Tongue (tissue), 2 donors: ENCODE results near the gene LIPN. TPM values are rescaled to one million over a fixed set of nuclear protein-coding genes. Genes with fewer than 3 reads are reported as not detected.
A peak's percentile ranks its signal among the peaks of the same experiment; 100 is the strongest.

Source experiments
- DNase-seq: peaks from one replicate; pipeline ENCODE4 v3.0.0-alpha.2; 2015
- total RNA-seq: library from RNA; depleted of rRNA; stranded (reverse); fragments of >200 nt; gene quantifications from one replicate; pipeline ENCODE4 v1.2.3, GENCODE V29; 2014

Gene LIPN
- total RNA-seq, 1 donor from 2014 or later: not detected

DNA sequence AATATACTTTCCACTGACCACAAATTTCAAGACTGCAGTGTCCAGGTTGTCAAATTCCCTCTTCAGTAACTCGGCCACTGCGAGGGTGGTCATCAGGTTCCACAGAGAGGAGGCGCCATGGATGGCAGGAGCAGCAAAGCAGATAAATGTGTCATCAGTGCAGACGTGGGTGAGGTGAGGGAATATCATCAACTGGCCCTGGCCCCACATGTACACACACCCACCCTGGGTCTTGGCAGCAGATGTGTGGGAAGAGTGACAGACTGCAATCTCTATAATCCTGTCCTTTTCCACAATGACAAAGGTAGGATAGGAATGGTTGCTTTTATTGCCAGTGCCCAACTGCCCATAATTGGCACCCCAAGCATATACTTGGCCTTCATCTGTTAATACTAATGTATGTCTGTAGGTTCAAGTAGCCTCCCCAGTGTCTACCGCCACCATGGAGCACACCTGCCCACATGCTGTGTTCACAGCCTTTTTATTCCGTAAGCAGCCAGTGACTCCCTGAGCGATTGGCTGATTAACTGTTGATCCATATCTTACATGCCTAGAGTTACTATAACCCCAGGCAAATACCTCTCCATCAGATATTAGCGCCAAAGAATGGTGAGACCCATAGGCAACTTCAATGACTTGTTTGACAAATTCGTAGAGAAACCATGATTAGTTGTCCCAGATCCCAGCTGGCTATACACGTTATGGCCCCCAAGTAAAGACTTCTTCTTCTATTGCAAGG is 26.4 kb downstream of the LIPN start:
- no peak for DNase-seq

- DNase-seq: peak; percentile 2
Observed at GRCh38 chr10:88787463-88787862, 27.6 kb downstream of the LIPN start.

GRCh38 chr10:88788924-88789323 is 29.1 kb downstream of the LIPN start:
- no peak for DNase-seq

GRCh38 chr10:88791924-88792323 is 32.1 kb downstream of the LIPN start:
- peak; percentile 3 for DNase-seq

GRCh38 chr10:88792661-88793060 is 32.8 kb downstream of the LIPN start:
- no peak for DNase-seq

DNA sequence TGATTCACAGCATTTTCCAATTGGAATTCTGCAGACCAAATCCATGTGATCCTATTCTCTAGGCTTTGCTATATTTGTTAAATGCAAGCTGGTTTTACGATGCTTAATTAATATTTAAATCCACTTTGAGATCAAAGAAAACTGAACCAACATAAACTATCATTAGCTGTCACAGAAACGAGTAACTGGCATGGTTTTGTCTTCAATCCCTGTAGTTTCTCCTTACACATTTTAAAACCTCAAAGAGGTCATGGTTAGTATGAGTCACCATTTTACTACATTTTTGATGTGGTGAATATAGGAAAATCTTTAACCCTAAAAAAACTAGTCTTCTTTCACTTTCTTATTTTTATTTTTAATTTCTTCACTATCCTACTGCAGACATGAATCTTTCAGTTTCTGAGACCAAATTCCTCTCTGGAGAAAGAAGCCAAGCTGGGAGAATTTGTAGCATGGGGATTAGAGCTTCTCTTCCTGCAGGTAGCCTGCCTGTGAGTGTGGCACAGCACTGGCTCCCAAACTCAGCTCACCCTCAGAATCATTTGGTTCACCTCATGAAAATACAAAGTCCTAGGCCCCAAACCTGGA is 34.0 kb downstream of the LIPN start:
- DNase-seq: no peak

- no peak for DNase-seq
Observed at GRCh38 chr10:88794731-88795130, 34.9 kb downstream of the LIPN start.

DNA sequence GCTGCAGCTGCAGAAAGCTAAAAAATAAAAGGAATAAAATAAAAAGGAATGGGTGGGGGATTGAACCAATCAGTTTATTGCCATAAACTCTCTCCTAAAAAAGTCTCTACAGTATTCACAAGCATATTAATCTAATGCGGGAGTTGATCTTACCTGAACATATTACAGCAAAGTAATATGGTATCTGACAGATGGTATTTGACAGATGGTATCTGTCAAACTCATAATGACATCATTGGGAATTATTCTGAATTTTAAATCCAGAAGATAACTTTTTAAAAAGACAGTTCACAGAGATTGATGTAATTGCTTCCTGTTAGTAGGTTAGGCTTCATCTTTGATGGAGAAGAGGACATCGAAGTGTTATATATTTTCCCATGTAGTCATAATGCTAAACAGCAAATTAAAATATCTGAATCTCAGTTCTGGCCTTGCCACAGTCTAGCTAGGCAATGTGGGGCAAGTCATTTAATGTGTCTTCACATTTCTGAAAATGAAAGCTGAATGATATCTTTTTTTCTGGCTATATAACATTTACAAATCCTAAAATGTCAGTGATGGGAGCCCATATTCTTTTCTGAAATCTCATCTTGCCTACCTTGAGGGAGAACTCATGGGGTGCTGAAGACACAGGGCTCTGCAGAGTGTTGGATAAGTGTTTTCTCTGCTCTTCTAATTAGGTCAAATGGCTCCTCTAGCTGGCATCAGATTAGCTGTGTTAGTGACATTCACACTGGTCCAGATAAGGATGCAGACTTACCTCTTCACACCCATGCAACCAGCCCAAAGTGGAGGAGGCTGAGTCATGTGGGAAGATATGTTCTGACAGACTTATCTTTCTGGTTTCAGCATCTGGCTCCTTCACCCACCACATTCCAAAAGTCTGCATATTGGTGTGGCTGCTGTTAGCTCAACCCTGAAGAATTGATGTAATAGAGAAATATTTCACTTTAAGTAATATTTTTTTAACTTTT is 40.6 kb downstream of the LIPN start:
- DNase-seq: no peak

DNA sequence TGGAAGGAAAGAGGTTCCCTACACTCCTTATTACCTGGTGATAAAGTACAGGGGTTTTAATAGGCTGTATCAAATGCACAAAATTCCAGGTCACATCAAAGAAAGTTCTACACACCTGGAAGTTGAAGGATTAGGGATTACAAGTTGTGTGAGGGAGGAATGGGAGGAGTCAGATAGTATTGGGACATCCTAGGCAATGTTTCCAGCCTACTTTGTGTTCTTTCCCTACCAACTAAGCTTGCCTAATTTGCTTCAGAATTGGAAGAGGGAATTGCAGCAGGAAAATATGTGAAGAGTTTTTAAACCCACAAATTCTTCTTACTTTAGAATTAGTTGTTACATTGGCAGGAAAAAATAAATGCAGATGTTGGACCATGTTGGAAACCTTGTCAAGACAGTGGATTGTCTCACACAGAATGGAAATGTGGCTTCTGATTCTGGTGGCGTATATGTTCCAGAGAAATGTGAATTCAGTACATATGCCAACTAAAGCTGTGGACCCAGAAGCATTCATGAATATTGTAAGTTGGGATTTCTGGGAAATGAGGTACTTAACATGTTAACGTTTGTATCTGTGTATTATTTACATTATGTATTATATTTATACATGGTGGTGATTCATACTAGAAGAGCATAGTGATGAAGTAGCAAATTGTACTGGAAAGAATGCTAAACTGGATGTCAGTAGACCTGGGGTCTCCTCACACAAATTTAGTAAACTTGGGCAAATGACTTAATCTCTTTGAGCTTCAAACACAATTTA is 42.9 kb downstream of the LIPN start, which contains the start of gene LIPM:
TSS of gene LIPM (plus strand) at position 208 of the 763 bp plus-strand sequence. CDS start at position 375, 167 bp downstream.
- DNase-seq: no peak

DNA sequence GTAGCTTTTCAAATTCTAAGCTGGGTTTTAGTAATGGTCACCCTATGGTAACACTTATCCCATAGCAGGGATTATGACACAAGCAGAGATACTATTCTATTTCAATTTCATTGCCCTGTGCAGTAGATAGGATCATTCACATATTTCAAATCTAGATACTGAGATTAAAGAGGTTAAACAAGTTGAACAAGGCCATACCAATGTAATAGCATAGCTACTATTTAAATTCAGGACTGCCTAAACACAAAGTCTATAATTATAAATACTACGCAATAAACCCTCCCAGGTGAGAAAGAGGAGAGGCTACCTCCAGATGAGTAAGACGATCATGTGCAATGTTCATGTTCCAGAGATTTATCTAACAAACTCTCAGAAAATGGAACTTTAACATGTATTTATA is 43.8 kb downstream of the LIPN start:
- DNase-seq: no peak

DNA sequence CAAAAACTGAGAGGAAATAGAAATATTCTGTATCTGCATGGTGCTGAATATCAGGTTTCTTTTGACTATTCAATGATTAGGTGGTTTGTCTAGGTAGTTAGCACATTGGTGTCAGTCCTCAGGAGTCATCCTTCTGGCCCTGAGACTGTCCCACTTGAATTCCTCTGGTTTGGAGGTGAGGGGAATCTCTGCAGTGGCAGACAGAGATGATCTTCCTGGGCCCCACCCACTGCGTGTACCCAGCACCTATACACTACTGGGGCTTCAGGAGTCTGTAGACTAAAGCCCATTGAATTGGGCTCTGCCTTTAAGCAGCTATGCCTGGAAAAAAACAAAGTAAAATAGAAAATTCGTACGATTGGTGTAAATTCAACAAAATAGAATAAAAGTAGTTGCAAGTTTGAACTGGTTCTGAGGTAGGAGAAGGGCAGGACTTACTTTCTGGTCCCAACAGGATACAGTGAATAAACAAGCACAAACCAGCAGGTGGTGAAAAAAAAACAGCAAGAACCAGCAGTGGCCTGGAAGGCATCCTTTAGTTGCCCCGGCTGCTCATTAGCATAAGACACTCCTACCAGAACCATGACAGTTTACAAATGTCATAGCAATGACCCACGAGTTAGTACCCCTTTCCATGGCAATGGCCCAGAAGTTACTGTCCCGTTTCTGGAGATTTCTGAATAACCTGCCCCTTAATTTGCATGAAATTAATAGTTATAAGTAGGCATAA is 44.4 kb downstream of the LIPN start:
- no peak for DNase-seq

- no peak for DNase-seq
Observed at GRCh38 chr10:88805361-88805760, 45.5 kb downstream of the LIPN start.

DNA sequence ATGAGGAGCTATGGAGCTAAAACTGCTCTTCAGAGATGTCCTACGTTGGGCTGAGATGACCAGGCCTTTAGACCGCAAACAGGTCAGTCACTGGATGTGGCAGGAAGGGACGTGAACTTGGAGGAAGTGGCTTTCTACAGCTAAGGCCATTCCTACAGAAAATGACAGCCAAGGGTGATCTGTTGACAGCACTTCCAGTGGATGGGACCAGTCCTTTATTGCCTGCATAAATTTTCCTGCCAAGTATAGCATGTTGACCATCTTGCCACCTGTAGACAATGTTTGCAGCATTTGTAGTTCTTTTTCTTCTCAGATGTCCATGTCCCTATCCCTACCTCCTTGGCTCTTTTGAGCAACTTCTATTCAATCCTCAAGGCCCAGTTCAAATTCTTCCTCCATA is 46.1 kb downstream of the LIPN start:
- no peak for DNase-seq

DNA sequence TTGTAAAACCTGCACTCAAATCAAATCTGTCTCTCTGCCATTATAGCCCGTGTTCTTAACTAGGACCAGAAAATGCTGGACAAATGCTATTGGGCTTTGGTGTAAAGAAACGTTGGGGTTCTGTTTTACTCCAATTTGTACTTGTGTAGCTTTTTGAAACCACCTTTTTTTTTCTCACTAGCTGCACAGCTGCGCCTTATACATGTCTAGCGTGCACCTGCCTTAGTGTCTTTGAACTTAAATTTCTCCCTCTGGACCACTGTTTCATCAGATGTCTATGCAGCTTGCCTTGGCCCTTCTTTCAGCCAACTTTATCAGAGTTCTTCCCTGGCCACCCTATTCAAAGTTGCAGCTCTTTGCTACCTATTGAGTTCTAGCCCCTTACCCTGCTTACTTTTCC is 49.8 kb downstream of the LIPN start:
- DNase-seq: no peak

- DNase-seq: peak; percentile 32
Observed at GRCh38 chr10:88810196-88810961, 50.6 kb downstream of the LIPN start.

DNA sequence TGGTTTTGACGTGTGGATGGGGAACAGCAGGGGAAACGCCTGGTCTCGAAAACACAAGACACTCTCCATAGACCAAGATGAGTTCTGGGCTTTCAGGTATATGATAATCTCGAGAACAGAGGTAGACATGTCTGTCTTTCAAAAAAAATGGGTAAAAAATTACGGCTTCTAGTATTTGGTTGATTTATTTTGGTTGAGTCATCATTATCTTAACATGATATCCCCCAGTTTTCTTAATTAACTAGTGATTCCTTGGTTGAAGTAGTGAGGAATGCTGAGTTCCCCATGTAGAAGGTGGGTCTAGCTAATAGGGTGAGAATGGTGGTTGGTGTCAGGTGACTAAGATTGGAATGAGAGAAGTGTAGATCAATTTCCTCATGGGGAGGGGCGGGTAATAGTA is 53.4 kb downstream of the LIPN start:
- DNase-seq: no peak

- no peak for DNase-seq
Observed at GRCh38 chr10:88819290-88819689, 59.5 kb downstream of the LIPN start.

- DNase-seq: peak; percentile 82
Observed at GRCh38 chr10:88820748-88821401, 61.1 kb downstream of the LIPN start.

DNA sequence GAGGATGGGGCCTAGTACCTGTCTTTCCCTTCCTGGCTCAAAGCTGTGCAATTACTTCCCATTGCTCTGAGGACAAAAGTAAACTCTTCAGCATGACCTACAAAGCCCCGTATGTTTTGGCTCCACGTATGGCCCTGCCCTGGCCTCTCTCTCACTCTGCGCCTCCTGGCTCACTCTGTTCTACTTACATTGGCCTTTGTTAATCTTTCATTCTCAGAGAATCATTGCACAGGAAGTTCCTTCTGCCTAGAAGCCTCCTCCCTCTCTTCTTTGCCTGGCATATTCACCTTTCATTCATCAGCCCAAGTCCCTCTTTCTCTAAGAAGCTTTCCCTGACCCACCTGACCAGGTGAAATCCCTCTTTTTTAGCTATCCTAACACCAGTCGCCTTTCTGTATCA is 66.6 kb downstream of the LIPN start:
- no peak for DNase-seq

GRCh38 chr10:88827671-88828070 is 67.9 kb downstream of the LIPN start:
- no peak for DNase-seq
